IMR-90 (cell line): ENCODE data around the gene OLFM4.

ENCODE experiments used
- BHLHE40 ChIP-seq: fragments of 150-350 bp; IDR thresholded peaks from 2 replicates; pipeline ENCODE4 v1.6.1; 2016; ENCODE audit warnings: mild to moderate bottlenecking, low read depth, low read length
- CEBPB ChIP-seq: IDR thresholded peaks from 2 replicates; pipeline ENCODE4 v1.6.1; 2012; ENCODE audit warnings: low read depth, low read length, improper control_type of control experiment
- CHD1 ChIP-seq: IDR thresholded peaks from 2 replicates; pipeline ENCODE4 v1.6.1; 2012; ENCODE audit warnings: low read depth, low read length, improper control_type of control experiment
- MAFK ChIP-seq: IDR thresholded peaks from 2 replicates; pipeline ENCODE4 v1.6.1; 2012; ENCODE audit warnings: low read depth, low read length, improper control_type of control experiment
- MXI1 ChIP-seq: IDR thresholded peaks from 2 replicates; pipeline ENCODE4 v1.6.1; 2012; ENCODE audit warnings: low read depth, mild to moderate bottlenecking, low read length, moderate library complexity, borderline replicate concordance
- NFE2L2 ChIP-seq: fragments of 150-350 bp; IDR thresholded peaks from 2 replicates; pipeline ENCODE4 v1.6.1; 2016; ENCODE audit warnings: low read depth, mild to moderate bottlenecking, low read length
- POLR2A ChIP-seq: IDR thresholded peaks from 2 replicates; pipeline ENCODE4 v1.6.1; 2012; ENCODE audit warnings: mild to moderate bottlenecking, low read depth, low read length
- RAD21 ChIP-seq: IDR thresholded peaks from 2 replicates; pipeline ENCODE4 v1.6.1; 2012; ENCODE audit warnings: low read length, improper control_type of control experiment
- RCOR1 ChIP-seq: IDR thresholded peaks from 2 replicates; pipeline ENCODE4 v1.6.1; 2012; ENCODE audit warnings: mild to moderate bottlenecking, low read length, improper control_type of control experiment; ENCODE audit not compliant: insufficient replicate concordance
- RFX5 ChIP-seq: IDR thresholded peaks from 2 replicates; pipeline ENCODE4 v1.8.0; 2012; ENCODE audit warnings: low read depth, mild to moderate bottlenecking, low read length, moderate library complexity
- SMC3 ChIP-seq: fragments of 150-350 bp; IDR thresholded peaks from 2 replicates; pipeline ENCODE4 v1.6.1; 2016; ENCODE audit warnings: low read depth, mild to moderate bottlenecking, antibody characterized with exemption, low read length, moderate library complexity
- USF2 ChIP-seq: fragments of 150-350 bp; IDR thresholded peaks from 2 replicates; pipeline ENCODE4 v1.6.1; 2017; ENCODE audit warnings: mild to moderate bottlenecking, antibody characterized with exemption, low read length, low read depth
- TF ChIP-seq, protein P1 (sequence below): conservative IDR thresholded peaks from 2 replicates; pipeline ENCODE4 v1.5.1; 2012; ENCODE audit warnings: mild to moderate bottlenecking, low read depth, low read length, improper control_type of control experiment
- TF ChIP-seq, protein P2 (sequence below): fragments of 150-350 bp; IDR thresholded peaks from 2 replicates; pipeline ENCODE4 v1.6.1; 2016; ENCODE audit warnings: low read depth, mild to moderate bottlenecking, low read length, moderate library complexity, borderline replicate concordance

DNA sequence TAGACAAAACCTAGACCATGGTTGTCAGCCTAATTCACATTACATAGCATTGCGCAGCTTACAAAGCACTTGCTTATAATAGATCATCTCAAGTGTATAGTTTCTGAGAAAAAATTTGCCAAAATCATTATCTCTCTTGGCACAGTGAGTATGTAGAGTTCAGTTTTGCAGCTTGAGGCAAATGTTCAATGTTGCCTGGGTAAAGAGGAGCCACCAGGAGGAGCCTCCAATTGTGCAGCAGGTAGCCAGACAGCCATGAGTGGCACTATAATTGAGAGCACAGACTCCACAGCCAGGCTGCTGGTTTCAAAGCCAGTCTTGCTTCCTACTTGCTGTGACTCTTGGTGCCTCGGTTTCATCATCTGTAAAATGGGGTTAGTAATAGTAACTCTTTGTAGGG lies 24.0 kb upstream of the OLFM4 start:
- TF ChIP-seq SMC3: no peak
- TF ChIP-seq, protein P1, sequence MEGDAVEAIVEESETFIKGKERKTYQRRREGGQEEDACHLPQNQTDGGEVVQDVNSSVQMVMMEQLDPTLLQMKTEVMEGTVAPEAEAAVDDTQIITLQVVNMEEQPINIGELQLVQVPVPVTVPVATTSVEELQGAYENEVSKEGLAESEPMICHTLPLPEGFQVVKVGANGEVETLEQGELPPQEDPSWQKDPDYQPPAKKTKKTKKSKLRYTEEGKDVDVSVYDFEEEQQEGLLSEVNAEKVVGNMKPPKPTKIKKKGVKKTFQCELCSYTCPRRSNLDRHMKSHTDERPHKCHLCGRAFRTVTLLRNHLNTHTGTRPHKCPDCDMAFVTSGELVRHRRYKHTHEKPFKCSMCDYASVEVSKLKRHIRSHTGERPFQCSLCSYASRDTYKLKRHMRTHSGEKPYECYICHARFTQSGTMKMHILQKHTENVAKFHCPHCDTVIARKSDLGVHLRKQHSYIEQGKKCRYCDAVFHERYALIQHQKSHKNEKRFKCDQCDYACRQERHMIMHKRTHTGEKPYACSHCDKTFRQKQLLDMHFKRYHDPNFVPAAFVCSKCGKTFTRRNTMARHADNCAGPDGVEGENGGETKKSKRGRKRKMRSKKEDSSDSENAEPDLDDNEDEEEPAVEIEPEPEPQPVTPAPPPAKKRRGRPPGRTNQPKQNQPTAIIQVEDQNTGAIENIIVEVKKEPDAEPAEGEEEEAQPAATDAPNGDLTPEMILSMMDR: no peak
- TF ChIP-seq CHD1: no peak
- no peak for TF ChIP-seq POLR2A
- TF ChIP-seq MAFK: no peak
- TF ChIP-seq RCOR1: no peak
- TF ChIP-seq CEBPB: no peak
- TF ChIP-seq NFE2L2: no peak
- TF ChIP-seq RAD21: no peak
- no peak for TF ChIP-seq RFX5
- TF ChIP-seq, protein P2, sequence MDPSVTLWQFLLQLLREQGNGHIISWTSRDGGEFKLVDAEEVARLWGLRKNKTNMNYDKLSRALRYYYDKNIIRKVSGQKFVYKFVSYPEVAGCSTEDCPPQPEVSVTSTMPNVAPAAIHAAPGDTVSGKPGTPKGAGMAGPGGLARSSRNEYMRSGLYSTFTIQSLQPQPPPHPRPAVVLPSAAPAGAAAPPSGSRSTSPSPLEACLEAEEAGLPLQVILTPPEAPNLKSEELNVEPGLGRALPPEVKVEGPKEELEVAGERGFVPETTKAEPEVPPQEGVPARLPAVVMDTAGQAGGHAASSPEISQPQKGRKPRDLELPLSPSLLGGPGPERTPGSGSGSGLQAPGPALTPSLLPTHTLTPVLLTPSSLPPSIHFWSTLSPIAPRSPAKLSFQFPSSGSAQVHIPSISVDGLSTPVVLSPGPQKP: no peak
- TF ChIP-seq USF2: no peak
- no peak for TF ChIP-seq MXI1
- TF ChIP-seq BHLHE40: no peak
